GM10248 (cell line): ENCODE results near the gene TLE3.

Source experiments
- CTCF ChIA-PET: fragments of 300-600 bp; sonication (Branson Sonifier 250); formaldehyde crosslinking; extraction: SDS; loops from one replicate; lab custom pipeline; 2021; ENCODE audit warnings: antibody characterized with exemption; lab: Yijun Ruan, JAX
- POLR2A ChIA-PET: fragments of 350-650 bp; sonication (Branson Sonifier 250); formaldehyde crosslinking; extraction: SDS; loops from one replicate; lab custom pipeline; 2020; ENCODE audit warnings: antibody characterized with exemption; lab: Yijun Ruan, JAX
- DNase-seq: peaks from one replicate; pipeline ENCODE4 v3.0.0; 2012; ENCODE audit errors: extremely low spot score
- TF ChIP-seq, protein P1 (sequence below): IDR thresholded peaks from 2 replicates; pipeline ENCODE4 v1.5.1; 2012; ENCODE audit warnings: mild to moderate bottlenecking, low read depth; ENCODE audit errors: extremely low read depth, missing control alignments, control extremely low read depth

TLE3 gene

DNA sequence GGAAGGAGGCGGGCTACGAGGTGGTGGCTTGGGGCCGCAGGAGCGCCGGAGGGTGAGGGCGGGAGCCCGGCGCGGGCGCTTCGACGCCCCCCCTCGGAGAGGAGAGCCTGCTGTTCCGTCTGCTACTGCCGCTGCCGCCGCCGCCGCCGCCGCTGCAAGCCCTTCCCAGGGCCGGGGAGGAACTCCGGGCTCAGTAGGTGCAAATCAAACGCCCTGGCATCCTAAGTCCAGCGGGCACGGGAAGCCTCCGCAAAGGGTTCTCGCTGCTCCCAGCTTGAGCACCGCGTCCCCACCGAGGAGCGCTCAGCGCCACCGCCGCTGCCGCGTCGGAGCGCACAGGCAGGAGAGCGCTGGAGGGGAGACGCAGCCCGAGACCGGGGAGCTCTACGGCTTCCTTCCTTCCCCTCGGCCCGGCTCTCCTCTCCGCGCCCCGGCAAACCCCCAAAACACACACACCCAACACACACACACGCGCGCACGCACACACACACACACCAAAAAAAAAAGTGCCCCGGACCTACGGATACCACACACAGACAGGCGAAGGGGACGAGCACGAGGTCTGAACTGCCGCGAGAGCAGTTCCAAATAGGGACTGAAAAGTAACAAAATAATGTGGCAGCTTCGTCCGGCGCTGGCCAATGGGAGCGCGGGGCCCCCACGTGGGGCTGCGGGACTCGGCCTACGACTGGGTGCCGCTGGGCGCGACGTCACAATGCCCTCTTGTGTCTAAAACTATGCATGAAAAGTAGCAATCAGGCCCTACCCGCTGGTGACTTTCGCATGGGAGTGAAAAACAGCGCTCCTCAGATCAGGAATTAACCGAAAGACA, at the start of gene TLE3:
TSS of gene TLE3 (minus strand) at position 597 of the 832 bp plus-strand sequence. CDS start 1,119 bp downstream, outside the sequence.
- POLR2A ChIA-PET: interaction anchor here (0.6 to 1.5 kb wide), 3 partner anchors 43 to 117 kb away, joined by 3 to 4 read pairs (median 3); no protein-coding TSS in a partner anchor
- peak; percentile 99 for DNase-seq
- CTCF ChIA-PET: interaction anchor here (0.7 to 3.0 kb wide), 12 partner anchors 12 to 409 kb away, joined by 3 to 8 read pairs (median 4); no protein-coding TSS in a partner anchor
- TF ChIP-seq, protein P1, sequence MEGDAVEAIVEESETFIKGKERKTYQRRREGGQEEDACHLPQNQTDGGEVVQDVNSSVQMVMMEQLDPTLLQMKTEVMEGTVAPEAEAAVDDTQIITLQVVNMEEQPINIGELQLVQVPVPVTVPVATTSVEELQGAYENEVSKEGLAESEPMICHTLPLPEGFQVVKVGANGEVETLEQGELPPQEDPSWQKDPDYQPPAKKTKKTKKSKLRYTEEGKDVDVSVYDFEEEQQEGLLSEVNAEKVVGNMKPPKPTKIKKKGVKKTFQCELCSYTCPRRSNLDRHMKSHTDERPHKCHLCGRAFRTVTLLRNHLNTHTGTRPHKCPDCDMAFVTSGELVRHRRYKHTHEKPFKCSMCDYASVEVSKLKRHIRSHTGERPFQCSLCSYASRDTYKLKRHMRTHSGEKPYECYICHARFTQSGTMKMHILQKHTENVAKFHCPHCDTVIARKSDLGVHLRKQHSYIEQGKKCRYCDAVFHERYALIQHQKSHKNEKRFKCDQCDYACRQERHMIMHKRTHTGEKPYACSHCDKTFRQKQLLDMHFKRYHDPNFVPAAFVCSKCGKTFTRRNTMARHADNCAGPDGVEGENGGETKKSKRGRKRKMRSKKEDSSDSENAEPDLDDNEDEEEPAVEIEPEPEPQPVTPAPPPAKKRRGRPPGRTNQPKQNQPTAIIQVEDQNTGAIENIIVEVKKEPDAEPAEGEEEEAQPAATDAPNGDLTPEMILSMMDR: peak; percentile 59

DNA sequence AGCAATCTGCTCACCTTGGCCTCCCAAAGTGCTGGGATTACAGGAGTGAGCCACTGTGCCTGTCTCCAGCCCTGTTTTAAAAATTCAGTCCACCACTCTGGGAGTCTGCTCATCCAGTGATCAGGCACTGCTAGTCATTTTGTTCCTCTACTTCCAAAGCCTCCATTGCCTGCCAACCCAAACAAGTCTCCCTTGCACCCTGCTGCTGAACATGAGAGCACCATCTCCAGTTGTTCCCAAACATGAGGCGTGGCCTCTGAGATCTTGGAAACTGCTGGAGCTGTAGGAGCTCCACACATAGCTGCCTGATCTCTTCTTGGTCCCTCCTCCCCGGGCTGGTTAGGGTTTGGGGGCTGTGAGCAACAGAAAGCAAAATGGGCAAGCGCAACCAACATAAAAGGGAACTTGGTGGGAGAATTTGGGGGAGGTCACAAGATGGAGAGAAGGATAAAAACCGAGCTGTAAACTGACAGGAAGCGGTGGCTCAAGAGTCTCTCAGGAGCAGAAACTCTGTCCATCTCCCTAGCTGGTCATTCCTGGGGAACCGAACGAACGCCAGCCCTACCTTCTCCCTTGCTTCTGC, 49.6 kb upstream of the TLE3 start:
- TF ChIP-seq, protein P1: no peak
- no peak for DNase-seq

DNA sequence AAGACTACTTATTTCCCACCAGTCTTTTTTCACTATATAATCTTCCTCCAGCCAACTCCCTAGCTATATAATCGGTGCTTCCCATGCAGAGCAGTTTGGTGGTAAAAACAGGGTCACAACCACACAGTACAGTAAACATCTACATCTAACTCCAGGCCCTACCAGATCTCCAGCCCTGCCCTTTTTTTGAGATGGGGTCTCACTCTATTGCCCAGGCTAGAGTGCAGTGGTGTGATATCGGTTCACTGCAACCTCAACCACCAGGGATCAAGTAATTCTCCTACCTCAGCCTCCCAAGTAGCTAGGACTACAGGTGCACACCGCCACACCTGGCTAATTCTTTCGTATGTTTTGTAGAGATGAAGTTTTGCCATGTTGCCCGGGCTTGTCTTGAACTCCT, 49.1 kb upstream of the TLE3 start:
- CTCF ChIA-PET: no interaction called here
- POLR2A ChIA-PET: no interaction called here
- TF ChIP-seq, protein P1: no peak
- no peak for DNase-seq

More for the DNA sequence above, 49.6 kb upstream of the TLE3 start:
- CTCF ChIA-PET: no interaction called here
- POLR2A ChIA-PET: no interaction called here

DNA sequence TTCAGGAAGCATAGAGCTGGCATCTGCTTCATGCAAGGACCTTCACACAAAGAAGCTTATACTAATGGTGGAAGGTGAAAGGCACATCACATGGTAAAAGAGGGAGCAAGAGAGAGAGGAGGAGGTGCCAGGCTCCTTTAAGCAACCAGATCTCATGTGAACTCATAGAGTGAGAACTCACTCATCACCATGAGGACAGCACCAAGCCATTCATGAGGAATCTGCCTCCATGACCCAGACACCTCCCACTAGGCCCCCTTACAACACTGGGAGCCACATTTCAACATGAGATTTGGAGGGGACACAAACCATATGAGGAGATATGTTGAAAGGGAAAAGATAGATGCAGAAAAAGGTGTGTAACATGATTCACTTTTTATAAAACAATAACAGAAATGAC, 48.4 kb upstream of the TLE3 start:
- CTCF ChIA-PET: no interaction called here
- no peak for DNase-seq
- POLR2A ChIA-PET: no interaction called here
- TF ChIP-seq, protein P1: no peak

DNA sequence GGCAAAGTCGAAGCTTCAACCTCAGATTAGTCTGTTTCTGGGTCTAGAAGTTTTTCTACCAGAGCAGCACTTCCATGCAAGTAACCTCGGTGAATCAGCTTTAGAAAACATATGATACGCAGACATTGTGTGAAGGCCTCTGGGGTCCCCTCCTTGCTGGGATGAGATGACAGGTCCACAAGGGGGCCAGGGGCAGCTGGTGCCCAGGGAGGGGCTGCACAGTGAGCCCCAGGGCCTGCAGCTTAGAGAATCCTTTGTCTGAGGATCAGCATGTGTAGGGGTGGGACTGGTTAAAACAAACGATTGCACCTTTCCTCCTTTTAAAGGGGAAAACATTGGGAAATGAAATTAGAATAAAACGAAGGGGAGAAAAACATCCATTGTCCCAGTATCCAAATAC, 47.5 kb upstream of the TLE3 start:
- ChIA-PET CTCF (interaction anchor here (1.0 to 1.7 kb wide), 3 partner anchors 19 to 48 kb away, joined by 3 to 4 read pairs (median 4); partner anchors contain the start of gene TLE3), POLR2A (no interaction called here)
- TF ChIP-seq, protein P1: no peak
- no peak for DNase-seq

DNA sequence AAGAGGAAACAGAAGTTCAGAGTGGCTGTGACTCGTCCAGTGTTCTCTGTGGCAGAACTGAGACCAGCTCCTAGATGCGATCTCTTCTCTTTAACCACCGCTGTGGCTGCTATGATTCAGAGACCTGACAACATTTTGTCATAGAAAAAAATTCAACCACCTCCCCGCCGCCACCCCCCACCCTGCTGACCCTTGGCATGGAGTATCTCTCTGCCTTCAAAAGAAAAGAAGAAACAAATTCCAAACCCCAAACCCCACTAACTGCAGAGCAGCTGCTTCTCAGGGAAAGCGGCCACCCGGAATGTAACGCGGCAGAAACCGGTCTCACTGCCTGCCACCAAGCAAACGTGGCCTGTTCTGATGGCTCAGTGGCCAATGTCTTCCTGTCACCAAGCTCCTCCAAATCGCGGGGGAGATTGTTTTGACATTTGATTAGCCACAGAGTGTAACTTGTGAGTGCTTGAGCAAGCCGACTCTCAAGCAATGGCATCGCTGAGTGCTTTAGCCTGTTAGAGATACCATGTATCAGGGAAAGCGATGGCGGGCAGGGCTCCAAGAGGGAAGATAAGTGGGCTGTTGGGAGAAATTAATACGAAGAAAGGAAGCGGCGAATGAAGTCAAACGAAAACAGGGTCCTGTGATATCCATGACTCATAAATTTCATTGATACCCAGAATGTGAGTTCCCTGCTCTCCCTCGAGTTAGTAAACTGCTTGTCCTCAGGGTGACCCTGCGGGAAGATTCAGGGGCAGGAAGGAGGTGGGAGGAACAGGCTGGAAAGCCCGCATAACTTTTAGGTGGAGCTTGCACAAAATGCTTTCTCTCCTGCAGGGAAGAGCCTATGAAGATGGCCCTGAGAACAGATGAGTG, 44.8 kb upstream of the TLE3 start:
- DNase-seq: no peak
- ChIA-PET POLR2A (no interaction called here), CTCF (interaction anchor here (3.0 kb wide), 1 partner anchor 12 kb away, joined by 16 read pairs; no protein-coding TSS in a partner anchor)
- TF ChIP-seq, protein P1: no peak
